NCI-H82 treated with DMSO at 0.1 percent for 48 hours (cell line): ENCODE measurements around the gene SGSM2.

ENCODE experiments used
- DNase-seq: peaks from one replicate; lab custom pipeline; 2025; ENCODE audit not compliant: unreplicated experiment; lab: John Stamatoyannopoulos, UW

SGSM2 gene

GRCh38 chr17:2416010-2416734 is 78.9 kb downstream of the SGSM2 start:
- DNase-seq, result peak; percentile 72

GRCh38 chr17:2418572-2418971 is 81.3 kb downstream of the SGSM2 start:
- DNase-seq, result peak; percentile 53

DNA sequence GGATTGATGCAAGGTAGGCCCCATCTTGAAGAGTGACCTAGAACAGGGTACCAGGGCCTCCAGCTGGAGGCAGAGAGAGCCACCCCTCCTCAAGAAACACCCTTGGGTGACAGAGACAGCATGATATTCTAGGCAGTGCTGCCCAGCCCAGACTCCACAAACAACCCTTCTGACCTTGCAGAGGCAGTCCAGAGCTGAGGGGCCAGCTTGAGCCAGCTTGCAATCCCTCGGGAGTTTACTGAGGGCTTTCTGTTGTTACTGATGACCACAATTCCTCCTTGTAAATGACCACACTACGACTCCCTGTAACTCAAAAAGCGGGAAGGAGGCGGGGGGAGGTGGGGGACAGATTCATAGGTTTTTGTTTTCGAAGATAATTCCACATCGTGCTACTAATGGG is 82.2 kb downstream of the SGSM2 start:
- no peak for DNase-seq

- DNase-seq, result no peak
Observed at GRCh38 chr17:2420176-2420575, 82.9 kb downstream of the SGSM2 start.

DNA sequence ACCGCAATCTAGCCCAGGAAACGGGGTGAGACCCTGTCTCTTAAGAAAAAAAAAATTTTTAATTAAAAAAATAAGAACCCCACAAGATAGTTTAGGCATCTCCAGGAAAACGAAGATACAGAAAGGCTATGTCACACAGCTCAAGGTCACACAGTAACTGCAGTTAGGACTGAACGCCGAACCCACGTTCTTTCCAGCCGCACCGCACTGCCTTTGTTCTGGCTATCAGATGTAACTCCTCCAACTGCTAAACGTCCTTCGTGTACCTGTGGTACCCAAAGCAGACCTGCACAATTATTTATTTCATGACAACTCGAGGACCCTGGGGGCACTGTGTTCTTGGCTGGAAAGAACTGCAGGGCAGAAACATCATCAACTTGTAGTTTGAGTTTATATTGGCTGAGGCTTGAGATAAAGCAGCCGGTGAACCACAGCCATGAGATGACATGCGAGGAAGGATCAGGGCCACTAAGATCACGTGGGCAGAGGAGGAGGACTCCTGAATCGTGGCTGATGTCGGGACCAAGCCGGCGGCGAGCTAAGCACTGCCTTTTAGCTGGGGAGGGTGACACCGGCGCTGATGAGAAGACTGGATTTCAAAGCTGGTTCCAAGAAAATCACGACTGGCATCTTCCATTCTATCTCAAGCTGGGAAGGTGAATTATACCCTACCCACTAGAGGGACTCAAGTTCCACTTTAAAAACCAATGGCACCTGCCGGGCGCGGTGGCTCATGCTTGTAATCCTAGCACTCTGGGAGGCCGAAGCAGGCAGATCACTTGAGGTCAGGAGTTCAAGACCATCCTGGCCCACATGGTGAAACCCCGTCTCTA is 84.2 kb downstream of the SGSM2 start:
- DNase-seq, result peak; percentile 20

GRCh38 chr17:2423271-2423670 is 86.0 kb downstream of the SGSM2 start:
- DNase-seq, result peak; percentile 98

- no peak for DNase-seq
Observed at GRCh38 chr17:2427215-2427614, 89.9 kb downstream of the SGSM2 start.

GRCh38 chr17:2427910-2428309 is 90.6 kb downstream of the SGSM2 start:
- DNase-seq, result no peak
